Lower lobe of right lung (tissue), 2 donors: ENCODE measurements around the gene BIRC7. TPM values are rescaled to one million over a fixed set of nuclear protein-coding genes. Genes with fewer than 3 reads are reported as not detected.

ENCODE experiments used
- ATAC-seq, 2 donors: fragments of 200-7000 bp; cut with Tn5 transposase; one replicate each; pipeline ENCODE4 v1.9.1; 2020 to 2022; ENCODE audit warnings: mild to moderate bottlenecking in 2 of 2, moderate library complexity in 2 of 2
- DNase-seq: peaks from one replicate; pipeline ENCODE4 v3.0.0-alpha.2; 2020
- H3K27ac ChIP-seq: fragments of 200-600 bp; one replicate; pipeline ENCODE4 v1.8.0; 2022
- H3K27me3 ChIP-seq: fragments of 200-600 bp; one replicate; pipeline ENCODE4 v1.8.0; 2022; ENCODE audit warnings: low read depth
- H3K36me3 ChIP-seq: fragments of 200-600 bp; one replicate; pipeline ENCODE4 v1.8.0; 2022; ENCODE audit warnings: mild to moderate bottlenecking
- H3K4me1 ChIP-seq: fragments of 200-600 bp; one replicate; pipeline ENCODE4 v1.8.0; 2022
- H3K4me3 ChIP-seq: fragments of 200-600 bp; one replicate; pipeline ENCODE4 v1.8.0; 2022; ENCODE audit warnings: mild to moderate bottlenecking
- H3K9me3 ChIP-seq: fragments of 200-600 bp; one replicate; pipeline ENCODE4 v1.8.0; 2022
- CTCF ChIP-seq: fragments of 200-600 bp; IDR thresholded peaks from one replicate; pipeline ENCODE4 v1.8.0; 2022; ENCODE audit warnings: antibody characterized with exemption, mild to moderate bottlenecking
- intact Hi-C: fragments of 100-400 bp; cut with DNase I; formaldehyde crosslinking; loops from one replicate; pipeline ENCODE4 v1.11.0; 2022
- total RNA-seq: library from RNA; stranded (reverse); fragmentation: NEBNext Ultra II Directional; extraction: Animal tissue kit (Norgen Biotek cat#: 25700); gene quantifications from one replicate; pipeline ENCODE4 v1.2.1, GENCODE V29; 2021
- donor health status: DM: no; HTN: yes; CAD: no; lungs with severe emphysema.

BIRC7 gene
- total RNA-seq, 1 donor from 2014 or later, result 15.9 TPM

GRCh38 chr20:63222541-63222940 is 13.2 kb upstream of the BIRC7 start:
- Histone ChIP-seq H3K4me1 (no peaks in the 10 kb centered on the region), H3K27ac (no peak overlapping the region), H3K4me3 (no peak overlapping the region), H3K9me3 (no peaks in the 10 kb centered on the region), H3K36me3 (no peaks in the 10 kb centered on the region), H3K27me3 (peaks cover 25% of the 10 kb centered on the region)
- DNase-seq (no peak), ATAC-seq (no peak)
- TF ChIP-seq CTCF, result no peak
- intact Hi-C loops, result no loop called here

- intact Hi-C loops, result no loop called here
- Histone ChIP-seq H3K4me3 (no peak overlapping the region), H3K36me3 (no peaks in the 10 kb centered on the region), H3K9me3 (no peaks in the 10 kb centered on the region), H3K27ac (no peak overlapping the region), H3K4me1 (no peaks in the 10 kb centered on the region), H3K27me3 (peaks cover 27% of the 10 kb centered on the region)
- DNase-seq (peak; percentile 41), ATAC-seq (peak; percentile 39 to 41)
- peak; percentile 74 for TF ChIP-seq CTCF
Observed at GRCh38 chr20:63223121-63223825, 12.4 kb upstream of the BIRC7 start.

- H3K27ac ChIP-seq, result no peak overlapping the region
- H3K27me3 ChIP-seq, result peaks cover 32% of the 10 kb centered on the region
- intact Hi-C loops, result no loop called here
- DNase-seq, result no peak
- H3K36me3 ChIP-seq, result no peaks in the 10 kb centered on the region
- ATAC-seq, result no peak
- H3K4me3 ChIP-seq, result no peak overlapping the region
- TF ChIP-seq CTCF, result no peak
- H3K4me1 ChIP-seq, result no peaks in the 10 kb centered on the region
- H3K9me3 ChIP-seq, result no peaks in the 10 kb centered on the region
Observed at GRCh38 chr20:63223826-63224207, 11.9 kb upstream of the BIRC7 start.

- H3K27ac ChIP-seq, result no peak overlapping the region
- intact Hi-C loops, result no loop called here
- no peak for TF ChIP-seq CTCF
- DNase-seq, result peak; percentile 34
- H3K27me3 ChIP-seq, result peaks cover 40% of the 10 kb centered on the region
- no peak overlapping the region for H3K4me3 ChIP-seq
- H3K4me1 ChIP-seq, result no peaks in the 10 kb centered on the region
- no peaks in the 10 kb centered on the region for H3K36me3 ChIP-seq
- H3K9me3 ChIP-seq, result no peaks in the 10 kb centered on the region
- ATAC-seq, result peak; percentile 40 to 62
Observed at GRCh38 chr20:63224412-63225081, 11.2 kb upstream of the BIRC7 start.

GRCh38 chr20:63225082-63225454 is 10.6 kb upstream of the BIRC7 start:
- intact Hi-C loops, result no loop called here
- H3K4me1 ChIP-seq, result no peaks in the 10 kb centered on the region
- no peak overlapping the region for H3K4me3 ChIP-seq
- no peaks in the 10 kb centered on the region for H3K9me3 ChIP-seq
- no peak for DNase-seq
- peaks cover 40% of the 10 kb centered on the region for H3K27me3 ChIP-seq
- no peak overlapping the region for H3K27ac ChIP-seq
- H3K36me3 ChIP-seq, result no peaks in the 10 kb centered on the region
- no peak for TF ChIP-seq CTCF
- ATAC-seq, result no peak
